Colon (tissue), 2 donors: ENCODE results near the gene CDC20.

Experiments used
- FAIRE-seq: peaks from 2 replicates; lab custom pipeline; 2012; peaks lifted over from hg19 to GRCh38; lab: Jason Lieb, UNC
- donor health status: control.
- donor health status: control.

CDC20 gene

GRCh38 chr1:43358746-43359693 lies at the start of gene CDC20:
CDC20 (plus strand) TSS chr1:43358981; CDS start chr1:43359216, 235 bp downstream.
- FAIRE-seq: no peak

DNA sequence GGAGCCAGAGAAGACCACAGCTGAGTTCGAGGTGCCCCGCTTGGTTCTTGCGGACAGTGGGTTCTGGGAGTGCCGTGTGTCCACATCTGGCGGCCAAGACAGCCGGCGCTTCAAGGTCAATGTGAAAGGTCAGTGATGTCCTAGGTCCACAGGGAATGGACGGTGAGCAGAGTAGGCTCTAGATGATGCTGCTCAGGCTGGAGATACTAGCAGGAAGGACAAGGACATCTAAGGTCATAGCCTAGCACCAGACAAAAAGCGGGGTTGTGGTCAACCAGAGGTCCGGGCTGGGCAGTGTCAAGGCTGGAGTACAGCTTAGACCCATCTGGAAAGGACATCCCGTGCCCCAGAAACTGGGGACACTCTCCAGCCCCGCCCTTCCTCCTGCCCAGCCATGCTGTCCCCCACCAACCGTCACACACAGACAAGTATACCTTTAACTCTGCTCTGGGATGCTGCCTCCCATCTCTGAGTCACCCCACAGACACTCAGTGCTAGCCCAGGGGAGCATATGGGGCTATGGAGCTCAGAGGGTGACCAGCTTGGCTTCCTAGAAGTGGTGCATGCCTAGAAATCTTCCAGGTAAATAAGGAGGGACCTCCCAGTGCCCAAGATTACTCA lies 49.3 kb upstream of the CDC20 start:
- FAIRE-seq: no peak

- no peak for FAIRE-seq
Measured at GRCh38 chr1:43311521-43311920, 47.3 kb upstream of the CDC20 start.

- no peak for FAIRE-seq
Measured at GRCh38 chr1:43312212-43312623, 46.6 kb upstream of the CDC20 start.

DNA sequence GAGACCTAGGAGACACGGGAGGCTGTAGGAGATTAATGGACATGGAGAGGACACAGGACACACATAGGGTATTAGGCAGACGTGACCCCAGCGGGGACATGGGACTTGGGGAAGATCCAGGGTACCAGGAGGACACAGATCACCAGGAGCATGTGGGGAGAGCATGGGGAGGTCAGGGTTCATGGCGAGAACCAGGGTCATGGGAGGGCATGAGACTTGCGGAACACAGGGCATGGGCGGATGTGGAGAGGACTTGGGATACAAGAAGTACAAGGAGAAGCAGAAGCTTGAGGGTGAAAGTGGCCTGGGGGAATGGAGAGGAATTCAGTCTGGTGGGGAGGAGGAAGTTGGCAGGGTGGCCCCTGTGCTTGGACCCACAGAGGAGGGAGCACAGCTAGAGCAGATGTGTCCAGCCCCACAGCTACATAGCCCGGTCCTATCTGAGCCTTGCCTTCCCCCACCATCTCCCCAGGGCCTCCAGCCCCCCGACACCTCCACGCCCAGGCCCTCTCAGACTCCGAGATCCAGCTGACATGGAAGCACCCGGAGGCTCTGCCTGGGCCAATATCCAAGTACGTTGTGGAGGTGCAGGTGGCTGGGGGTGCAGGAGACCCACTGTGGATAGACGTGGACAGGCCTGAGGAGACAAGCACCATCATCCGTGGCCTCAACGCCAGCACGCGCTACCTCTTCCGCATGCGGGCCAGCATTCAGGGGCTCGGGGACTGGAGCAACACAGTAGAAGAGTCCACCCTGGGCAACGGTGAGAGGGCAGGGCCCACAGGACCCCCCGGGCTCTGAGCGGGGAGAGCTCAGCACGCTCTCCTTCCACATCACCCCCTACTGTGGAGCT lies 45.9 kb upstream of the CDC20 start:
- no peak for FAIRE-seq

- FAIRE-seq: no peak
Measured at GRCh38 chr1:43313771-43314170, 45.0 kb upstream of the CDC20 start.

DNA sequence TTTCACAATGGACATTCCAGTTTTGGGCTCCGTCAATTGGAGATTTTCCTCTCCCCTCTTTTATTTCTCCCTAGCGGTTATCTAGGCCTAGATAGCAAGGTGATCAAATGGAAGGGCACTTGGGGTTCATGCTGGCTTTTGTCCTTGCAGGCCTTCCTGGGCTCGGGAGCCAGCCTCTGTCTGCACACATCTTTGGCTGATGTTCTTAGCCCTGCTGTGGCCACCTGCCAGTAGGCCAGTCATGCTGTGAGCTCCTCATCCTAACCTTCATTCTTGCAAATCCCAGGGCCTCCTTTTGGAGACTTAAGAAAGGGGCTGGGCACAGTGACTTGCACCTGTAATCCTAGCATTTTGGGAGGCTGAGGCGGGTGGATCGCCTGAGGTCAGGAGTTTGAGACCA lies 44.5 kb upstream of the CDC20 start:
- no peak for FAIRE-seq

- FAIRE-seq: no peak
Measured at GRCh38 chr1:43315481-43315880, 43.3 kb upstream of the CDC20 start.

- FAIRE-seq: no peak
Measured at GRCh38 chr1:43315963-43316737, 42.6 kb upstream of the CDC20 start.

GRCh38 chr1:43316738-43317520 lies 41.9 kb upstream of the CDC20 start:
- FAIRE-seq: no peak

GRCh38 chr1:43317817-43318471 lies 40.8 kb upstream of the CDC20 start:
- no peak for FAIRE-seq

DNA sequence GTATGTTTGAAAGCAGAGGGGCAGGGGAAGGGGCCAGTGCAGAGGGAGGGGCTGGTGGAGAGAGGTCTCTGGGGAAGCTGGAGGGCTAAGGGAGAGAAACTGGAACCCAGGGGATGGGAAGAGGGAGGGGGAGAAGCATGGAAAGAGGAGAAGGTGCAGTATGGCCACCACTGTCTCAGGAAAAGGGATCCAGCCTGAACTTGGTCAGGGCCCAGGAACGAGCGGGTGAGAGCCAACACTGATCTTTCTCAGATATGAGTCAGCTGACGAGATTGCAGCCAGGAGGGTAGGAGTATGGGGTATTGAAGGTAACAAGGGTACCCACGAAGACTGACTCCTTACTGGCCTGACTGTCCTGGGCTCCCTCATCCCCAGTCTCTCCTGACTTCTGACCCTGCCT lies 40.0 kb upstream of the CDC20 start:
- FAIRE-seq: no peak

GRCh38 chr1:43319288-43319687 lies 39.5 kb upstream of the CDC20 start:
- no peak for FAIRE-seq

GRCh38 chr1:43319766-43320165 lies 39.0 kb upstream of the CDC20 start:
- FAIRE-seq: no peak

- FAIRE-seq: no peak
Measured at GRCh38 chr1:43321331-43321891, 37.4 kb upstream of the CDC20 start.

GRCh38 chr1:43322506-43322905 lies 36.3 kb upstream of the CDC20 start:
- no peak for FAIRE-seq

DNA sequence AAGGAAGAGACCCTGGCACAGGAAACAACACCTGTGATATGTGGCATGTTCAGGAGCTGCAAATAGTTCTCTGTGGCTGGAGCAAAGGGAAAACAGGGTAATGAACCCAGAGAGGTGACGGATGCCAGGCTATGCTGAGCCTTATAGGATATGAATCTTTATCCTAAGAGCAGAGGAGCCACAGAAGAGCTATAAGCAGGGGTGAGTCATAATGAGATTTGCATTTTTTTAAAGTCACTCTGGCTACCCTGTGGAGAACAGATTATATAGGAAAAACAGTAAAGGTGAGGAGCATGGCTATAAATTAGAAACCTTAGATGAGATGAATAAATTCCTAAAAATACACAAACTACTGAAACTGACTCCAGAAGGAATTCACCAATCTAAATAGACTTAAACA lies 34.0 kb upstream of the CDC20 start:
- no peak for FAIRE-seq

DNA sequence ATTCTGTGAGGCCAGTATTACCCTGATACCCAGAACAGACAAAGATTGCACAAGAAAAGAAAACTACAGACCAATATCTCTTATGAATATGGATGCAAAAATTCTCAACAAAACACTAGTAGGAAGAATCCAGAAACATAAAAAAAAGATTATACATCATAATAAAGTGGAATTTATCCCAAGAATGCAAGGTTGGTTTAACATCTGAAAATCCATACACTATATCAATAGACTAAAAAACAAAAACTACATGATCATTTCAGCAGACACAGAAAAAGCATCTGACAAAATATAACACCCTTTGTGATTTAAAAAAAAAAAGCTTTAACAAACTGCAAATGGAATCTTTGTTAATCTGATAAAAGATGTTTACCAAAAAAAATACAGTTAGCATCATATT lies 33.4 kb upstream of the CDC20 start:
- FAIRE-seq: peak; percentile 18

DNA sequence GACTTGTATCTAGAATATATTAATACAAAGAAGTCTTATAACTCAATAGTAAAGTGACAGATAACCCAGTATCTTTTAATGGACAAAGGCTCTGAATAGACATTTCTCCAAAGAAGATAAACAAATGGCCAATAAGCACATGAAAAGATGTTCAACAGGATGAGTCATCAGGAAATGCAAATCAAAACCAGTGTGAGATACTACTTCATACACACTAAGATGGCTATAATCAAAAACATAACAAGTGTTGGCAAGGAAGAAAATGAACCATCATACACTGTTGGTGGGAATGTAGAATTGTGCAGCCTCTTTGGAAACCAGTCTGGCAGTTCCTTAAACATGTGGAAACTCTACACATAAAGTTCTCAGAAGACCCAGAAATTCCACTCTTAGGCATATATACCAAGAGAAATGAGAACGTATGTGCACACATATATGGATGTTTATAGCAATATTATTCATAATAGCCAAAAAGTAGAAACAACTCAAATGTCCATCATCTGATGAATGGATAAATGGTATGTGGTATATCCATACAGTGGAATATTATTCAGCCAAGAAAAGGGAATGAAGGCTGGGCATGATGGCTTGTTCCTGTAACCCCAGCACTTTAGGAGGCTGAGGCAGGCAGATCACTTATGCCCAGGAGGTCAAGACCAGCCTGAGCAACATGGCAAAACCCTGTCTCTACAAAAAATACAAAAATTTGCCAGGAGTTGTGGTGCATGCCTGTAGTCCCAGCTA lies 31.1 kb upstream of the CDC20 start:
- no peak for FAIRE-seq
